HFF-Myc (cell line): ENCODE data around the gene RIMS4.

Experiments used
- DNase-seq: peaks from one replicate; pipeline ENCODE4 v3.0.0-alpha.2; 2011; ENCODE audit warnings: low read depth; ENCODE audit errors: extremely low read depth
- H3K4me3 ChIP-seq: replicated peaks from 2 replicates; pipeline ENCODE4 v1.5.1; 2011; ENCODE audit warnings: low read depth, mild to moderate bottlenecking, control low read depth, low read length
- TF ChIP-seq, protein P1 (sequence below): IDR thresholded peaks from 2 replicates; pipeline ENCODE4 v1.5.1; 2012; ENCODE audit warnings: mild to moderate bottlenecking, low read depth, low read length, control low read depth; ENCODE audit errors: missing control alignments

Gene RIMS4

DNA sequence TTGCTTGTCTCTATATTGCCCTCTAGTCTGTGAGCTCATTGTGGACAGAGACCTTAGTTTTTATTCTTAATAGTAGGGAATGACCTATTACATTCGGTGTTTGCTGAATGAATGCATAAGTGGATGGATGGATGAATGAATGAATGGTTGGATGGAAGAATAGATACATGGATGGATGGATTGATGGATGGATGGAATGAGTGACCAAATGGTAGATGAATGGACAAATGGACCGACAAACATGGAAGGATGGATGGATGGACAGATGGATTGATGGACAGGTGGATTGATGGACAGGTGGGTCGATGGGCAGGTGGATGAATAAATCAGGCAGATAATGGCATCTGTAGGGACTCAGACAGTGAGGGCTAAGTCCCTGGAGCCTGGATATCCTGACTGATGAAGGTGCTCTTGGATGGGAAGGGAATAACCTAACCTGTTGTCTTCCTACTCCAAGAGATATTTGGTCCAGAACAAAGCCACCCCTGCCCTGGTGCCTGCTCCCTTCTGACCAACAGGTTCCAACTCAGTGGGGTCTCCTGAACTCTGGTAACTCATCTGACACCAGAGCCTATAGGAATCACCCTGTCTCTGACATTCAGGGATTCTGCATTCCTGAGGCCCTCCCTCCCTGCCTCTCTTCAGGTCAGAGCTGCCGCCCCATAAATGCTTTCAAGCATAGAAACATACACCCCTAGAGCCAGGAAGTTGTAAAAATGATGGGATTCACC, 104.8 kb downstream of the RIMS4 start:
- DNase-seq = no peak
- TF ChIP-seq, protein P1, sequence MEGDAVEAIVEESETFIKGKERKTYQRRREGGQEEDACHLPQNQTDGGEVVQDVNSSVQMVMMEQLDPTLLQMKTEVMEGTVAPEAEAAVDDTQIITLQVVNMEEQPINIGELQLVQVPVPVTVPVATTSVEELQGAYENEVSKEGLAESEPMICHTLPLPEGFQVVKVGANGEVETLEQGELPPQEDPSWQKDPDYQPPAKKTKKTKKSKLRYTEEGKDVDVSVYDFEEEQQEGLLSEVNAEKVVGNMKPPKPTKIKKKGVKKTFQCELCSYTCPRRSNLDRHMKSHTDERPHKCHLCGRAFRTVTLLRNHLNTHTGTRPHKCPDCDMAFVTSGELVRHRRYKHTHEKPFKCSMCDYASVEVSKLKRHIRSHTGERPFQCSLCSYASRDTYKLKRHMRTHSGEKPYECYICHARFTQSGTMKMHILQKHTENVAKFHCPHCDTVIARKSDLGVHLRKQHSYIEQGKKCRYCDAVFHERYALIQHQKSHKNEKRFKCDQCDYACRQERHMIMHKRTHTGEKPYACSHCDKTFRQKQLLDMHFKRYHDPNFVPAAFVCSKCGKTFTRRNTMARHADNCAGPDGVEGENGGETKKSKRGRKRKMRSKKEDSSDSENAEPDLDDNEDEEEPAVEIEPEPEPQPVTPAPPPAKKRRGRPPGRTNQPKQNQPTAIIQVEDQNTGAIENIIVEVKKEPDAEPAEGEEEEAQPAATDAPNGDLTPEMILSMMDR = no peak

DNA sequence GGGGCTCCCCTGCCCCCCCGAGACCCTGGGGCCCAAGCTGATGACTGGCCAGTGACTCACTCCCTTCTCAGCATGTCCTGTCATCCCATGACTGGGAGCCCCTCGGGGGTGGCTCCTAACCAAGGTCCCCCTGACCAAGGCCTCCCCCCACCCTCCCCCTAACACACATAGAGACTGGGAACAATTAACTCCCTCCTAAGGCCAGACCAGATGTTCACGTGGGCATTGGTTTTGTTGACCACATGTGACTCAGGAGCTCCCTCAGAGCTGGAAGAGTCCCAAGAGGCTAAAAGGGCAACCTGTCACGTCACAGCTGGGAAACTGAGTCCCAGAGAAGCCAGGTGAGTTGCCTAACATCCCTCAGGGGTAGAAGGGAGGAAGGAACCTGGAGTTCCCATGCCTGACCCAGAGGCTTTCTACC, 105.8 kb downstream of the RIMS4 start:
- DNase-seq = peak; percentile 81
- TF ChIP-seq, protein P1 = no peak
- no peak overlapping the region for H3K4me3 ChIP-seq

More for the DNA sequence above, 104.8 kb downstream of the RIMS4 start:
- no peak overlapping the region for H3K4me3 ChIP-seq

DNA sequence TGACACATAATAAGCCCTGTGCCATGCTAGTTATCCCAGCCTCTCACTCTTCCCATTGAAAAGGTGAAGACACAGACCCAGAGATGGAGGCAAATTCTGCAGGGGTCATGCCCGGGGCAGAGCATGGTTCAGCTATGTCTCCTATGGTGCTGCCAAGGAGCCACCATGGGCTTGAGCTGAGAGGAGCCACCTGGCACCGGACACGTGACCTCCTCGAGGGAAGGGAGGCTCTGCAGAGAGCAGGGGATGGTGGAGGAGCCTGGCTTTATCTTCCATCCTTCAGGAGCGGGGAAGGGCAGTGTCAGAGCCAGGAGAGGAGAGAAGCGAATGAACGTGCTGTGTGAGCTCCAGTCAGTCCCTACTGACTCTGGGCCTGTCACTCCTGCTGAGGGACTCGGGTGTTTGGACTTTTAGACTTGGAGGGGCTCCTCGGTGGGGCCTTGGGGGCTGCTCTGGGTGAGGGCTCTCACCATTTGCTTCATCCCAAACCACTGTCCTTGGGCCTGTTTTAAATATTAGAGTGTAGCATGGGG, 106.3 kb downstream of the RIMS4 start:
- TF ChIP-seq, protein P1 = no peak
- no peak for DNase-seq
- H3K4me3 ChIP-seq = no peak overlapping the region

- TF ChIP-seq, protein P1 = no peak
- DNase-seq = no peak
- no peak overlapping the region for H3K4me3 ChIP-seq
Observed at GRCh38 chr20:44703183-44703925, 107.0 kb downstream of the RIMS4 start.

GRCh38 chr20:44702776-44703175, 107.6 kb downstream of the RIMS4 start:
- TF ChIP-seq, protein P1 = no peak
- H3K4me3 ChIP-seq = no peak overlapping the region
- peak; percentile 63 for DNase-seq

- H3K4me3 ChIP-seq = no peak overlapping the region
- TF ChIP-seq, protein P1 = no peak
- DNase-seq = no peak
Observed at GRCh38 chr20:44701858-44702256, 108.5 kb downstream of the RIMS4 start.
